HG02885 (cell line): ENCODE measurements around the gene LNPK.
"Not testable (repeated sequence)": the region's sequence is repeated elsewhere in the genome, so short reads cannot be mapped to it uniquely, and the experiment has no call there.

Source experiments
- ATAC-seq: cut with Tn5 transposase; IDR thresholded peaks from one replicate; pipeline ENCODE4 v1.9.1; 2021; ENCODE audit warnings: mild to moderate bottlenecking; ENCODE audit not compliant: unreplicated experiment, poor library complexity

The LNPK gene

DNA sequence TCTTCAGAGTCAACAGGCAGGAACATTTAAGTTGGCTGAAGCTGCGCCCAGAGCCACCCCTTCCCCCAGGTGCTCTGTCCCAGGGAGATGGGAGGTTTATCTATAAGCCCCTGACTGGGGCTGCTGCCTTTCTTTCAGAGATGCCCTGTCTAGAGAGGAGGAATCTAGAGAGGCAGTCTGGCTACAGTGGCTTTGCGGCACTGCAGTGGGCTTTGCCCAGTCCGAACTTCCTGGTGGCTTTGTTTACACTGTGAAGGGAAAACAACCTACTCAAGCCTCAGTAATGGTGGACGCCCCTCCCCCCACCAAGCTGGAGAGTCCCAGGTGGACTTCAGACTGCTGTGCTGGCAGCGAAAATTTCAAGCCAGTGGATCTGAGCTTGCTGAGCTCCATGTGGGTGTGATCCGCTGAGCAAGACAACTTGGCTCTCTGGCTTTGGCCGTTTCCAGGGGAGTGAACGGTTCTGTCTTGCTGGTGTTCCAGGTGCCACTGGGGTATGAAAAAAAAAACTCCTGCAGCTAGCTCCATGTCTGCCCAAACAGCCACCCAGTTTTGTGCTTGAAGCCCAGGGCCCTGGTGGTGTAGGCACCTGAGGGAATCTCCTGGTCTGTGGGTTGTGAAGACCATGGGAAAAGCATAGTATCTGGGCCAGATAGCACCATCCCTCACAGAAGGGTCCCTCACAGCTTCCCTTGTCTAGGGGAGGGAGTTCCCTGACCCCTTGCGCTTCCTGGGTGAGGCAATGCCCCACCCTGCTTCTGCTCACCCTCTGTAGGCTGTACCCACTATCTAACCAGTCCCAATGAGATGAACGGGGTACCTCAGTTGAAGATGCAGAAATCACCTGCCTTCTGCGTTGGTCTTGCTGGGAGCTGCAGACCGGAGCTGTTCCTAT lies 88.0 kb downstream of the LNPK start:
- ATAC-seq, result not testable (repeated sequence)

DNA sequence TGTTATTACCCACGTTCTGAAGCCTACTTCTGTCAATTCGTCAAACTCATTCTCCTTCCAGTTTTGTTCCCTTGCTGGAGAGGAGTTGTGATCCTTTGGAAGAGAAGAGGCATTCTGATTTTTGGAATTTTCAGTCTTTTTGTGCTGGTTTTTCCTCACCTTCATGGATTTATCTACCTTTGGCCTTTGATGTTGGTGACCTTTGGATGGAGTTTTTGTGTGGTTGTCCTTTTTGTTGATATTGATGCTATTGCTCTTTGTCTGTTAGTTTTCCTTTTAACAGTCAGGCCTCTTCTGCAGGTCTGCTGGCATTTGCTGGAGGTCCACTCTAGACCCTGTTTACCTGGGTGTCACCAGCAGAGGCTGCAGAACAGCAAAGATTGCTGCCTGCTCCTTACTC lies 88.8 kb downstream of the LNPK start:
- not testable (repeated sequence) for ATAC-seq

DNA sequence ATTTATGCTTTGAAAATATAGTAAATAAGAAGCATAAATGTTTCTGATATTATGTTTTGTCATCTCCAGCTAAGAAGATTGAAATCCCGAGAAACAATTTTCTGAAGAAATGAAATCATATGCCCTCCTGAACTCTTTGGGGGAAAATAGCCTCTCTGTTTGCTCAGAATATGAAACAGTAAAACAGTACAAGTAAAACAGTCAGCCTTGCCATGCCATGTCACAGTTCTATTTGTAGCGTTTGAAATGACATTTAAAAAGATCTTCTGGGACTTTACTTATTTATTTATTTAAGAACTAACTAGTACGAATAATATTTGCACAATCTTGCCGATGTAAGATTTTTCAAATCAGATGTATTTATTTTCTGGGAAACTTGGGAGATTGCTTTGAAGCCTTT lies 98.0 kb downstream of the LNPK start:
- no peak for ATAC-seq

GRCh38 chr2:175903384-175903936 lies 98.6 kb downstream of the LNPK start:
- no peak for ATAC-seq

DNA sequence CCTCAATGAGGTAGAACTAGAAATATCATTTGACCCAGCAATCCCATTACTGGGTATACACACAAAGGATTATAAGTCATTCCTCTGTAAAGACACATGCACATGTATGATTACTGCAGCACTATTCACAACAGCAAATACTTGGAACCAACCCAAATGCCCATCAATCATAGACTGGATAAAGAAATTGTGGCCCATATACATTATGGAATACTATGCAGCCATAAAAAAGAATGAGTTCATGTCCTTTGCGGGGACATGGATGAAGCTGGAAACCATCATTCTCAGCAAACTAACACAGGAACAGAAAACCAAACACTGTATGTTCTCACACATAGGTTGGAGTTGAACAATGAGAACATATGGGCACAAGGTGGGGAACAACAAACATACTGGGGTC lies 106.1 kb downstream of the LNPK start:
- not testable (repeated sequence) for ATAC-seq

- no peak for ATAC-seq
Observed at GRCh38 chr2:175892046-175892445, 110.0 kb downstream of the LNPK start.

GRCh38 chr2:175890636-175891242 lies 111.3 kb downstream of the LNPK start:
- no peak for ATAC-seq

DNA sequence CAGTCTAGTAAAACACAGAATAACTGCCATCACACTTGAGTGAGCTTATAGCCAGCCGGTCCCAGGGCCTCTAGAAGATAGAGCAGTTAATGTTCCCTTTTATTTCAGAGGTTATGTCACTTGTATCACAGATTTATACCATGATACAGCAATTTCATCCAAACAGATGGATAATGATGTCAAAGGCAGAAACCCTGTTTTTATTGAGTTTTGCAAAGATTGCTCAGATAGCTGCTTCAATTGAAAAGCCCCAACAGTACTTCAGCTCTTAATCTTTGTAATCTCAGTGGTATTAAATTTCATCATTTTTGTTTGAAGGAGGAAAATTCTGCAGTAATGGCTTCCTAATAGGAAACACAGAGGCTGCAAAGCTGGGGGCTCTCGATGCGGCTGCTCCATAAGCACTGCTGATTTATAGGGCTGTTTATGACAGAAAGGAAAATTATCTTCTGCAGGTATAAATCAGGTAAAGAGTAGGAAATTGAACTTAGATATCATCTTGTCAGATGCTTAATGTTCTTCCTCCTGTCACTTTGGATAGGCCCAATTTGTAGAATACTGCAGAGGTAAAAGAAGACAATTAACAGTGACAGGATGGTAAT lies 112.3 kb downstream of the LNPK start:
- no peak for ATAC-seq

GRCh38 chr2:175887776-175888175 lies 114.3 kb downstream of the LNPK start:
- ATAC-seq, result no peak

- ATAC-seq, result no peak
Observed at GRCh38 chr2:175884697-175885393, 117.2 kb downstream of the LNPK start.

DNA sequence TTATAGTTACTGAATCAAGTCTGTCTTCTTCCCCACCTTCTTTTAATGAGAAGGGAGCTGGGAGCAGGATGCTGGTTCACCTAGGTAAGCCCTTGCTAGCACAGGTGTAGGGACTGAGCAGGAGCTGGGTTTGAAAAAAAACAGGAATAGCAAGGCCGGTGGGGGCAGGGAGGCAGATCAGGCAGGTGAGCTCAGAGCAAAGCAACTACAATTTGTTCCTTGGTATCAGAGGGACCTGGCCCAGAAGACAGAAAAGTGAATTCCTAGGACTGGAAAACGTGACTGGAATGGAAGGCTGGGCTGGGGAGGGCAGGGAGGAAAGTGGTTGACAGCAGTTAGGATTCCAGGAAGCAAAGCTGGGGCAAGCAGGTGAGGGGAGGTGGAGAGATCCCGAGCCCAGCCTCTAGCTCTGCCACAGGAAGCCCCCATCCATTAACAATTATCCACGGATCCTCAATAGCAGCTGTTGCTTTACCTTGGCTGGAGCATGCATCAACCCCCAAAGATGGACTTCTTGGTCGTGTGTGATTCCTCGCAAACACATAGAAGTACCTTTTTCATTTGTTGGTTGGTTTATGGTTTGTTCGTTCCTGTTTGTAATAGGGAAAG lies 118.4 kb downstream of the LNPK start:
- ATAC-seq, result no peak

- no peak for ATAC-seq
Observed at GRCh38 chr2:175879679-175880078, 122.4 kb downstream of the LNPK start.

- ATAC-seq, result no peak
Observed at GRCh38 chr2:175877845-175878544, 124.1 kb downstream of the LNPK start.

DNA sequence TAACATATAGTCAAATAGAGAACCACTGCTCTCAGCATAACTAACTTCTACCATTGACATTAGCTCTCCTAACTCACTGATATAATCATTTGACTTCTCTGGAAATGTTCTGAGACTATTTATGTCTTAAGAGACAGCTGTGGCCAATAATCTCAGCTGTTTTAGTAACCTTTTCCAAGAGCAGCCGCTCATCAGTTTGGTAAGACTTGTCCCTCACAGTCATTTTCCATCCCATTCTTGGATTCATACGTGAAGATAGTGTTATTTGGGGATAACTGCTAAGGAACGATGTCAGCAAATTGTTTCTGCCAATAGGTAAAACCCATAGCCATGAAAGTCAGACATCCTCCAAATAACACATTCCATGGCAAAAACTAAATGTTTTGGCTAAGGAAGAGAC lies 127.8 kb downstream of the LNPK start:
- no peak for ATAC-seq
